ENCODE results near the gene TTLL11.
"Not testable (repeated sequence)": the region's sequence is repeated elsewhere in the genome, so short reads cannot be mapped to it uniquely, and the experiment has no call there.

TTLL11 gene

GRCh38 chr9:122125509-122126330, 32.6 kb upstream of the TTLL11 start:
- DNase-seq (ENCODE audit: low read depth), result no peak

- DNase-seq (ENCODE audit: low read depth), result peak; percentile 50
Measured at GRCh38 chr9:122125158-122125508, 32.0 kb upstream of the TTLL11 start.

DNA sequence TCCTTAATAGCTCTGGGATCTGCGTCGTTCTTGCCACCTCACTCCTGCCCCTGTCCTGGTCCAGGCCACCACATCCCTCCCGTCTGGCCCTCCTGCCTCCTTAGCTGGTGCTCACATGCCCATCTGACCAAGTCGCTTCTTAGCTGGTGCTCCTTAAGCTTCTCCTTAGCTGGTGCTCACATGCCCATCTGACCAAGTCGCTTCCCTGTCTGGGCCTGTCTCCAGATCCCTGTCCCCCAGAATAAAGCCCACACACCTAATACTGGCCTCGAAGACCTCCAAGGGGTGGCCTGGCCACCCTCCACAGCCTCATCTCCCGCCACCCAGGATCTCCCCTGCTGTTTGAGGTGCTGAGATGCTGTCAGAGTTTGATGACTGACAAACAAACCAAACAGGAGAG, 31.4 kb upstream of the TTLL11 start:
- no peak for DNase-seq (ENCODE audit: low read depth)

DNA sequence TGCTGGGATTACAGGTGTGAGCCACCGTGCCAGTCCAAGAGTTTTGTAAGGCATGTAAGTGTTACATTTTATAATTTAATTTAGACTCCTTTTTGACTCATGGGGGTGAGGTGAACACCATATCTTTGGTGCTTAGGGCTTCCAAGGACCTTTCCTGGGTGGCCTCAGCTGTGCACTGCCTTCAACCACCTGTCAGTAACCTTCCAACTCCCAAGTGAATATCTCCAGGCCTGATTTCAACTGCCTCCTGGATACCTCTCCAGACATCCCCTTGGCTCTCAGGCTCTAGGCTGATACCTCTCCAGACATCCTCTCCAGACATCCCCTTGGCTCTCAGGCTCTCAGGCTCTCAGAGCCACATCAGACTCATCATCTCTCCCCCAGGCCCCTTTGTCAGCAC, 30.9 kb upstream of the TTLL11 start:
- no peak for DNase-seq (ENCODE audit: low read depth)

DNA sequence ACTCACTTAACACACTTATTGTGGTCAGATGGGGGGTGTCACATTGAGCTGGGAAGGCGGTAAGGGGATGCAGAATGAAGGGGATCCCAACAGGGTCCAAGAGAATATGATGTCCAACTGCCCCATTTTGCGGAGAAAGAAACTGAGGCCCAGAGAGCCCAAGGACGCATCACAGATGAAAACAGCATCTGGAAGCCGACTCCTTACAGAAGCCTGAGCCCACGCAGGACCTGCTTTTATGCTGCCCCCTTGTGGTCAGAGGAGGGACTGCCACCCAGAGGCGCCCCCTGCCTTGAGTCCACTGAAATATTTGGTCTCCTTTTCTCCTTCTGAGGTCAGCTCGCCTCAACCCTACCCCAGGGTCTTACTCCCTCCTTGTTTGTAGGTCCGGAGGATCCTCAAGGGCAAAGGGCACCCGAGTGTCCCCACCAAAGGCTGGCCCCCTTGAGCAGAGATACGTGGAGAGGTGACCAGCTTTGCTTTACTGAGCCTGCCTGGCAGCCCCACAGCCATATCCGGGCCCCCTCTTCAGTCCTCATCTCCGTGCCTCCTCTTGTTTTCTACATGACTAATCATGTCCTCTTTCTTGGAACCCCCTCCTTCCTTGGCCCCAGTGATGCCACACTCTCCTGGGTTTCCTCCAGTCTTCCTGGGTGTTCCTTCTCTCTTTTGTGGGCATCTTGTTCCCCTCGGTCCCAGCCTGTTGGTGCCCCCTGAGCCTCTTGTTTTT, 30.0 kb upstream of the TTLL11 start:
- peak; percentile 50 for DNase-seq (ENCODE audit: low read depth)

GRCh38 chr9:122122468-122122867, 29.4 kb upstream of the TTLL11 start:
- no peak for DNase-seq (ENCODE audit: low read depth)

DNA sequence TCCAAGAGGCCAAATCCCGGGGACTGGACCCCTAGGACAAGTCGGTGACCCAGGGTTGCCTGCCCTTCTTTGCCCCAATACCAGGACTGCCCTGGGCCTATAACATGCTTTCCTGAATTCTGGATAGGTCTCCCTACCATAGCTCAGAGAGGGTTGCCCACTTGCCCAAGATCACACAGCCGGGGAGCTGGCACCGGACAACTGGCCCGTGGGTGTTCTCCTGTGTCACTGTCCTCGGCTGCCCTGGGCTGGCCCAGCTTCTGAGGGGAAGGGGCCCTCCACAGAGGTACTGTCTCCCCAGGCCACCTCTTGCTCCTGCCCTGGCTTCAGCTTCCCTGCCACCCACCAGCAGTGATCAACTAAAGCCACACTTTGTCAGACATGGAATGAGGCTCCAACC, 28.8 kb upstream of the TTLL11 start:
- DNase-seq (ENCODE audit: low read depth), result no peak

GRCh38 chr9:122121391-122121790, 28.3 kb upstream of the TTLL11 start:
- no peak for DNase-seq (ENCODE audit: low read depth)

GRCh38 chr9:122120316-122121071, 27.4 kb upstream of the TTLL11 start:
- DNase-seq (ENCODE audit: low read depth), result no peak

- DNase-seq (ENCODE audit: low read depth), result no peak
Measured at GRCh38 chr9:122119721-122120120, 26.6 kb upstream of the TTLL11 start.

- DNase-seq (ENCODE audit: low read depth), result no peak
Measured at GRCh38 chr9:122119166-122119521, 26.0 kb upstream of the TTLL11 start.

DNA sequence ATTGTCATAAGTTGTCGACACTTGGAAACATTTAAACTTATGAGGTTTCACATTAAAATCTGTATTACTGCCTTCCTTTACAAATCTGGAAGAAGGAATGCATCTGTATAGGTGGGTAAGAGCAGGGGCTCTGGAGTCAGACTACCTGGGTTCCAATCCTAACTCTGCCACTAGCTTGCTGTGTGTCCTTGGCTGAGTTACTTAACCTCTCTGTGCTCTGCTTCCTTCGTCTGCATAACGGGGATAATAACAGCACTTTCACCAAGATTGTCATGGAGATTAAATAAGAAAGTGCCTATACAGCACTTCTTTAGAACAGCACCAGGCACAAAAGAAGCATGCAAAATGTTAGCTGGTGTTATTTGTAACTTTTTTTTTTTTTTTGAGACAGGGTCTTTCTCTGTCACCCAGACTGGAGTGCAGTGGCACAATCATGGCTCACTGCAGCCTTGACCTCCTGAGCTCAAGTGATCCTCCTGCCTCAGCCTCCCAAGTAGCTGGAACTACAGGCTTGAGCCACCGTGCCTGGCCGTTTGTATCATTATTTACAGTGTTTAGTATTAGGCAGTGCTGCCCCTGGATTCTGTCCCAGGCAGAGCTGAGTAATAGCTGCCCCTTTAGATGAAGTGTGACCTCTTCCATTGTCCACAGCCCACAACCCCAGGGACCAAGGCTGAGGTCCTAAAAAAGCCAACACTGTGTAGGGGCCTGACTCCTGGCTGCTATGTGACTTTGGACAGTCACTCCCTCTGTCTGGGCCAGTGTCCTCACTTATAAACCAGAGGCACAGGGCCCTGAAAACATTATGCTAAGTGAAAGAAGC, 25.4 kb upstream of the TTLL11 start:
- DNase-seq (ENCODE audit: low read depth), result no peak

DNA sequence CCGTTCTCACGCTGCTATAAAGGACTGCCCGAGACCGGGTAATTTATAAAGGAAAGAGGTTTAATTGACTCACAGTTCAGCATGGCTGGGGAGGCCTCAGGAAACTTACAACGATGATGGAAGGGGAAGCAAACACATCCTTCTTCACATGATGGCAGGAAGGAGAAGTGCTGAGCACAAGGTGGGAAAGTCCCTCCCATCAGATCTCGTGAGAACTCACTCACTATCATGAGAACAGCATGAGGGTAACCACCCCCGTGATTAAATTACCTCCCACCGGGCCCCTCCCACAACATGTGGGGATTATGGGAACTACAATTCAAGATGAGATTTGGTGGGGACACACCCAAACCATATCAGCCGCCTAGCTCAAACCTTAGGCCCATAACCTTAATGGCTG, 24.1 kb upstream of the TTLL11 start:
- not testable (repeated sequence) for DNase-seq (ENCODE audit: low read depth)

GRCh38 chr9:122116448-122117173, 23.5 kb upstream of the TTLL11 start:
- no peak for DNase-seq (ENCODE audit: low read depth)

- no peak for DNase-seq (ENCODE audit: low read depth)
Measured at GRCh38 chr9:122116040-122116439, 22.9 kb upstream of the TTLL11 start.

DNA sequence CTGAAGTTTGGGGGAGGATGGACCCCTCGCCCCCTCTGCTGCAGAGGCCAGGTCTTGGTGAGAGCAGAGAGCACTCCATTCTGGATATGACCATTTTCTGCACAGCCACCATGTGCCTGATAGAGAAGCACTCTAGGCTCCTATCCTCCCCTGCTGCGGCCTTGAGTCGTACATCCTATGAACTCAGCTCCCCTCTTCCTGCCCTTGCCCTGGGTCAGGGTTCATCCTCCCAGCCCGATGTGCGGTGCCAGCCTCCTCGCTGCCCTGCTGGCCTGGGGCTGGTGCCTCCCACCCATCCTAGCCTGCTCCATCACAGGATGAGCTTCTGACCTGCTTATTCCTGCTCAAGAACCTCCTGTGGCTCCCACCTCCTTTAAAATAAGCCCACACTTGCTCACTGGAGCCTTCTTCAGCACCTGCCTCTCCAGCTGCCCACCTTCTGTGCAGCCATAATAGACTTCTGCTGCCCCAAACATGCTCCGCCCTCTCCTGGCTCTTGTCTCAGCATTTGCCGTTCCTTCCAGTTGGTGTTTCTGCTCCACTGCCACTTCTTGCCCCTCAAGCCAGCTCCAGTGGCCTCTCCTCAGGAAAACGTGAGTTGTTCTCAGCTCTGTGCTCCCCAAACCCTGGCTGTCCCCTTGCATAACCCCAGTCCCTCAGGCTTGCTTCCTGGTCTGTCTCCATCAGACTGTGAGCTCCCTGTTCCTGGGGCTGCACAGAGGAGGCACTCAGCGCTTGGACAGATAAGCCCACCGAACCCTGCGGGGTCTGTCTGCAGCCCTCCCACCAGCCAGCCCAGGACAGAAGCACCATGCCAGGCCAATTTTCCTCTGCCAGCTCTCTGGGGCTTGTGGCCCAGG, 22.3 kb upstream of the TTLL11 start:
- DNase-seq (ENCODE audit: low read depth), result no peak

- no peak for DNase-seq (ENCODE audit: low read depth)
Measured at GRCh38 chr9:122113574-122113973, 20.5 kb upstream of the TTLL11 start.

GRCh38 chr9:122112238-122112637, 19.1 kb upstream of the TTLL11 start:
- no peak for DNase-seq (ENCODE audit: low read depth)

- DNase-seq (ENCODE audit: low read depth), result no peak
Measured at GRCh38 chr9:122111413-122112085, 18.4 kb upstream of the TTLL11 start.
